Mucosa of rectum (tissue), 2 donors: ENCODE results near the gene PPP1R1A.

Experiments used
- H3K27ac ChIP-seq, 2 donors: one replicate each; pipeline ENCODE4 v1.7.0; 2013; ENCODE audit warnings: inconsistent platforms in 2 of 2, low read depth in 2 of 2, low read length in 2 of 2
- H3K27me3 ChIP-seq, 2 donors: one replicate each; pipeline ENCODE4 v1.7.0; 2013; ENCODE audit warnings: low read length in 2 of 2; ENCODE audit not compliant: control insufficient read depth in 2 of 2, insufficient read depth in 2 of 2
- H3K36me3 ChIP-seq, 2 donors: one replicate each; pipeline ENCODE4 v1.7.0; 2013; ENCODE audit warnings: low read length in 2 of 2; ENCODE audit not compliant: control insufficient read depth in 2 of 2, insufficient read depth in 2 of 2
- H3K4me1 ChIP-seq, 2 donors: one replicate each; pipeline ENCODE4 v1.7.0; 2013; ENCODE audit warnings: low read length in 2 of 2, mild to moderate bottlenecking in 1 of 2; ENCODE audit not compliant: control insufficient read depth in 2 of 2, insufficient read depth in 2 of 2
- H3K4me3 ChIP-seq, 2 donors: one replicate each; pipeline ENCODE4 v1.7.0; 2013; ENCODE audit warnings: low read length in 2 of 2
- H3K9ac ChIP-seq, 2 donors: one replicate each; pipeline ENCODE4 v1.7.0; 2013; ENCODE audit warnings: low read length in 2 of 2, low read depth in 1 of 2, mild to moderate bottlenecking in 1 of 2
- H3K9me3 ChIP-seq, 2 donors: one replicate each; pipeline ENCODE4 v1.7.0; 2013; ENCODE audit warnings: low read length in 2 of 2; ENCODE audit not compliant: control insufficient read depth in 2 of 2
- donor health status: healthy.
- donor health status: Normal muscosa, but diverticular disease.

Gene PPP1R1A

DNA sequence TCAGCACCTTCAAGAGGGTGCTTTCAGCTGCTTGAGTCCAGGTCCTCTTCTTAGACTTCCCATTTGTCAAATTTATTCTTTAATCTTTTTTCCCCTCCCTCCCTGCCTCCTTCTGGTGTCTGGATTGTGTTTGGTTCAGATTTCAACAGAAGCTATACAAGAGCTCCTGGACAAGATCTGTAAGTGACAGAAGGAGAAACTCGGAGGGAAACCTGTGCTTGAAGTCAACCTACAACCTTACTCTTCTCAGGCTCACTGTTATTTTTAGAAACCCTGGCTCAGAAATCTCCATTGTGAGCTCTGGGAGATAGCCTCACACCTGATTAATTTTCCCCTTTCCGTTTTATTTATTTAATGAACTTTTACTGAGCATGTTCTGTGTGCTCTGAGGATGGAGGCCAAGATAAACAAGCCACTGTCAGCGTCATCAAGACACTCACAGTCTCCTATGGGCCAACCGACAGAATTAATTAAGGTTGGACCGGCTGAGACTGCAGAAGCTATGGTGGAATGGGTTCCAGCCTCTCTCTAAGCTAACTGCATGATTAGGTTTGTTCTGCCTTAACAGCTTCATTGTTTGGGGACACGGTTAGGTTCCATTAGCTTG lies 25.6 kb downstream of the PPP1R1A start:
- peaks cover 0 to 3% of the 10 kb centered on the region in 2 donors for H3K27me3 ChIP-seq
- no peaks in the 10 kb centered on the region for H3K36me3 ChIP-seq
- H3K9me3 ChIP-seq, result no peaks in the 10 kb centered on the region
- H3K9ac ChIP-seq, result no peak overlapping the region
- no peak overlapping the region for H3K27ac ChIP-seq
- peaks cover 2 to 12% of the 10 kb centered on the region in 2 donors for H3K4me1 ChIP-seq
- H3K4me3 ChIP-seq, result no peak overlapping the region

GRCh38 chr12:54561164-54561563 lies 27.3 kb downstream of the PPP1R1A start:
- Histone ChIP-seq H3K27me3 (peaks cover 0 to 7% of the 10 kb centered on the region in 2 donors), H3K36me3 (no peaks in the 10 kb centered on the region), H3K4me1 (peaks cover 2 to 12% of the 10 kb centered on the region in 2 donors), H3K9me3 (no peaks in the 10 kb centered on the region), H3K9ac (no peak overlapping the region), H3K4me3 (peak overlapping the region in 1 of 2 donors; percentile 74), H3K27ac (peak overlapping the region; percentile 59 to 61)

DNA sequence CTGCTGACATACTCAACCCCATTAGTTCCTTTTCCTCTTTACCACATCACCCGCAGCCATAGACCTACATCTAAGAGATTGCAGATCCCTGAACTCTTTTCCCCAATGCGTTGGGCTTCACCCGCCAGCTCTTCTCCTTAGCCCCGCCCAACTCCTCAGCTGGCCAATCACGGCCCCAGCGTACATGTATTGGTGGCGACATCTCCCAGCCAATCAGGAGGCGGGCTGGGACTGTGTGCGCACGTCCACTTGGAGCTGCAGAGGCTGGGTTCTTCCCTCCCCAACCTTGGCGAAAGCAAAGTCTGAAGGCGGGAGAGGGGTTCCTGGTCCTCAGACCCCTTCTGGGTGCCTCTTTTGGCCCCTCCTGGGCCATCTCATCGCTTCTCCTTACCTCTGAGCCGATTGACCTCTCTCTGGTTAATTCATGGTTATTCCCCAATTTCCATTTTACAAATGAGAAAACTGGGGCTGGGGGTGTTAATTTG lies 28.0 kb downstream of the PPP1R1A start:
- H3K27ac ChIP-seq, result peak overlapping the region; percentile 59 to 61
- peak overlapping the region; percentile 28 to 43 for H3K9ac ChIP-seq
- H3K4me3 ChIP-seq, result peak overlapping the region; percentile 37 to 74
- H3K27me3 ChIP-seq, result peaks cover 0 to 7% of the 10 kb centered on the region in 2 donors
- peaks cover 2 to 12% of the 10 kb centered on the region in 2 donors for H3K4me1 ChIP-seq
- H3K36me3 ChIP-seq, result no peaks in the 10 kb centered on the region
- H3K9me3 ChIP-seq, result no peaks in the 10 kb centered on the region

DNA sequence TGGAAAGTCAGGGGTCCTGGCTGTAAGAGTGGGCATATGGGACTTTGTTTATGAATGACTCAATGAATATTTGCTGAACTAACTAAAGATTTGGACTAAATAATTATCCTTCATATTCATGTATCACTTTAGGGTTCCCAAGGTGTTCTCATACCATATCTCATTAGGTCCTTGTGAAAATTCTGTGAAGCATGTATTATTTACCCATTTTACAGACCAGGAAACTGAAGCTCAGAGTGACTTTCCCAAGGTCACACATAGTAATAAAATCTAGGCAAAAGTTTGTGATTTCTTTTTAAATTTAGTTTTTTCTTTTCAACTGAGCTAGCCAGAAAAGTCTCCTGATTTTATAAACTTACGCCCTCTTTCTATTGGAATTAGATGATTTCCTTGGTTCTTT lies 29.7 kb downstream of the PPP1R1A start:
- no peaks in the 10 kb centered on the region for H3K36me3 ChIP-seq
- no peaks in the 10 kb centered on the region for H3K9me3 ChIP-seq
- no peak overlapping the region for H3K9ac ChIP-seq
- no peak overlapping the region for H3K4me3 ChIP-seq
- H3K27me3 ChIP-seq, result peaks cover 4 to 19% of the 10 kb centered on the region in 2 donors
- H3K27ac ChIP-seq, result no peak overlapping the region
- H3K4me1 ChIP-seq, result peaks cover 2 to 12% of the 10 kb centered on the region in 2 donors

DNA sequence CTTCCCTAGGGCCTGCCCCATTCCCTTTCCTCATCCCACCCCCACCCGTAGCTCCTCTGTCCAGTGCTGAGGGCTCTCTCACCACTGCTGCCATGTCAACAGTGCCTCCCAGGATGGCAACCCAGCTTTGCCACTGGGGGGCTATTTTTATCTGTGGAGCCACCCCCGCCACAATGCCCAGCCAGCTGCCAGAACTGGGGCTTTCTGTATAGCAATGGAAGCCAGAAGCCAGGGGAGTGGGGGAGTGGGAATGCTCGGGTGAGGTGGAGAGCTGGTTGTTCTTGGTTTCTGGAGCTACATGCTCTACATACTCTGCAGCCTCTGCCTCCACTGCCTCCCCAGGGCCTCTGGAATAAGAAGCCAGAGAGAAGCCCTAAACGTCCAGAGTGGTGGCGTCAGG lies 30.1 kb downstream of the PPP1R1A start:
- Histone ChIP-seq H3K4me1 (peaks cover 2 to 12% of the 10 kb centered on the region in 2 donors), H3K27ac (no peak overlapping the region), H3K9ac (no peak overlapping the region), H3K4me3 (no peak overlapping the region), H3K9me3 (no peaks in the 10 kb centered on the region), H3K27me3 (peaks cover 4 to 19% of the 10 kb centered on the region in 2 donors), H3K36me3 (no peaks in the 10 kb centered on the region)

GRCh38 chr12:54555670-54556257 lies 32.7 kb downstream of the PPP1R1A start:
- no peak overlapping the region for H3K9ac ChIP-seq
- no peak overlapping the region for H3K27ac ChIP-seq
- peaks cover 2 to 8% of the 10 kb centered on the region in 2 donors for H3K4me1 ChIP-seq
- no peak overlapping the region for H3K4me3 ChIP-seq
- H3K36me3 ChIP-seq, result no peaks in the 10 kb centered on the region
- H3K9me3 ChIP-seq, result no peaks in the 10 kb centered on the region
- H3K27me3 ChIP-seq, result peaks cover 4 to 23% of the 10 kb centered on the region in 2 donors

- Histone ChIP-seq H3K27ac (no peak overlapping the region), H3K9ac (no peak overlapping the region), H3K4me3 (peak overlapping the region; percentile 41 to 51), H3K4me1 (peaks cover 0 to 5% of the 10 kb centered on the region in 2 donors), H3K9me3 (no peaks in the 10 kb centered on the region), H3K36me3 (no peaks in the 10 kb centered on the region), H3K27me3 (peaks cover 12 to 23% of the 10 kb centered on the region in 2 donors)
Measured at GRCh38 chr12:54549774-54550451, 38.5 kb downstream of the PPP1R1A start.

GRCh38 chr12:54546511-54546910 lies 41.9 kb downstream of the PPP1R1A start:
- Histone ChIP-seq H3K36me3 (no peaks in the 10 kb centered on the region), H3K4me3 (no peak overlapping the region), H3K4me1 (peaks cover 0 to 5% of the 10 kb centered on the region in 2 donors), H3K27ac (no peak overlapping the region), H3K9me3 (no peaks in the 10 kb centered on the region), H3K9ac (no peak overlapping the region), H3K27me3 (peaks cover 12% of the 10 kb centered on the region in 2 donors)

DNA sequence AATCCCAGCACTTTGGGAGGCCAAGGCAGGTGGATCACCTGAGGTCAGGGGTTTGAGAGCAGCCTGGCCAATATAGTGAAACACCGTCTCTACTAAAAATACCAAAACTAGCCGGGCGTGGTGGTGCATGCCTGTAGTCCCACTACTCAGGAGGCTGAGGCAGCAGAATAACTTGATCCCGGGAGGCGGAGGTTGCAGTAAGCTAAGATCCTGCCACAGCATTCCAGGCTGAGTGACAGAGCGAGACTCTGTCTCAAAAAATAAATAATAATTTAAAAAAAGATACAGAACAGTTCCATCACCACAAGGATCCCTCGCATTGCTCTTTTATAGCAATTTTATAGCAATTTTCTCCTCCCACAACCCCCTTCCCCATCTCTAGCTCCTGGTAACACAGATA lies 43.7 kb downstream of the PPP1R1A start:
- H3K27me3 ChIP-seq, result peaks cover 0 to 6% of the 10 kb centered on the region in 2 donors
- H3K4me1 ChIP-seq, result peaks cover 0 to 2% of the 10 kb centered on the region in 2 donors
- H3K9ac ChIP-seq, result no peak overlapping the region
- H3K36me3 ChIP-seq, result no peaks in the 10 kb centered on the region
- no peak overlapping the region for H3K4me3 ChIP-seq
- no peaks in the 10 kb centered on the region for H3K9me3 ChIP-seq
- H3K27ac ChIP-seq, result no peak overlapping the region

DNA sequence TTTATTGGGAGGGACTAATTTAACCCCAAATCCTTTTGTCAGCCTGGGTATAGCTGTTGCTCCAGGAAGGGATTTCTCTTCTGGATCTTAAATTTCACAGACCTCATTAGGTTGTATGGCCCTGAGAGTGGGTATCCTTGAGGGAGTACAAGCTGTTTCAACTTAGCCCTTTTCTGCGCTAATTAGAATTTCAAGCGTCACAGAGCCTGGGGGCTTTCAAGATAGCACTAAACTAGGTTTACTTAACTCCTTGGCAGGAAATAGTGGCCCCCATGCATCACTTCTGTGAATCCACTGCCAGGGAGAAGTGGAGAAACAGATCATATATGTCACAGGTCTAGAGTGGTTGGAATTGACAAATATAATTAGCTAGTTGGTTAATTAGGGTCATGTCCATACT lies 44.9 kb downstream of the PPP1R1A start:
- no peaks in the 10 kb centered on the region for H3K27me3 ChIP-seq
- no peaks in the 10 kb centered on the region for H3K9me3 ChIP-seq
- no peak overlapping the region for H3K4me3 ChIP-seq
- no peaks in the 10 kb centered on the region for H3K4me1 ChIP-seq
- no peak overlapping the region for H3K9ac ChIP-seq
- peaks cover 0 to 2% of the 10 kb centered on the region in 2 donors for H3K36me3 ChIP-seq
- H3K27ac ChIP-seq, result no peak overlapping the region
